CD8-positive, alpha-beta memory T cell (primary cell): Measurements from ENCODE around the gene STAG1. TPM values are rescaled to one million over a fixed set of nuclear protein-coding genes. Genes with fewer than 3 reads are reported as not detected.
A peak's percentile ranks its signal among the peaks of the same experiment; 100 is the strongest.
"Not testable (repeated sequence)": the region's sequence is repeated elsewhere in the genome, so short reads cannot be mapped to it uniquely, and the experiment has no call there.

Experiments
- CTCF ChIA-PET: fragments of 350-600 bp; sonication (Branson Sonifier 250); formaldehyde crosslinking; loops from one replicate; lab custom pipeline; 2021; ENCODE audit warnings: antibody characterized with exemption; lab: Charles Lee
- POLR2A ChIA-PET: fragments of 350-600 bp; sonication (Branson Sonifier 250); formaldehyde crosslinking; loops from one replicate; lab custom pipeline; 2021; ENCODE audit warnings: antibody characterized with exemption; lab: Charles Lee
- DNase-seq, 5 donors: peaks; one replicate each; pipeline versions ENCODE4 v3.0.0 to v3.0.0-alpha.2; 2020 to 2022; ENCODE audit warnings: mixed read lengths in 1 of 5
- H3K27ac ChIP-seq: one replicate; pipeline ENCODE4 v1.7.0; 2013; ENCODE audit warnings: low read depth, mild to moderate bottlenecking, low read length, moderate library complexity
- H3K27me3 ChIP-seq: 2 replicates; pipeline ENCODE4 v1.7.0; 2013; ENCODE audit warnings: low read length, mild to moderate bottlenecking; ENCODE audit not compliant: insufficient read depth, poor library complexity, severe bottlenecking
- H3K36me3 ChIP-seq: 2 replicates; pipeline ENCODE4 v1.7.0; 2013; ENCODE audit warnings: mild to moderate bottlenecking, low read length, moderate library complexity; ENCODE audit not compliant: insufficient read depth
- H3K4me1 ChIP-seq: 2 replicates; pipeline ENCODE4 v1.7.0; 2013; ENCODE audit warnings: mild to moderate bottlenecking, low read length, moderate library complexity; ENCODE audit not compliant: insufficient read depth
- H3K4me3 ChIP-seq: 2 replicates; pipeline ENCODE4 v1.7.0; 2013; ENCODE audit warnings: mild to moderate bottlenecking, low read length
- H3K9me3 ChIP-seq: 2 replicates; pipeline ENCODE4 v1.7.0; 2013; ENCODE audit warnings: mild to moderate bottlenecking, low read length
- H3K27ac Mint-ChIP-seq, 8 donors: one replicate each; pipeline ENCODE4 v1.8.0; 2020 to 2021; ENCODE audit warnings: mixed read lengths in 8 of 8, mild to moderate bottlenecking in 6 of 8, inconsistent platforms in 3 of 8, moderate library complexity in 3 of 8
- H3K27me3 Mint-ChIP-seq, 2 donors: one replicate each; pipeline ENCODE4 v1.8.0; 2020 to 2021; ENCODE audit warnings: mixed read lengths in 2 of 2, mild to moderate bottlenecking in 1 of 2, moderate library complexity in 1 of 2
- H3K36me3 Mint-ChIP-seq, 3 donors: one replicate each; pipeline ENCODE4 v1.8.0; 2020 to 2021; ENCODE audit warnings: mixed read lengths in 3 of 3, inconsistent platforms in 1 of 3, mild to moderate bottlenecking in 1 of 3
- H3K4me1 Mint-ChIP-seq, 3 donors: one replicate each; pipeline ENCODE4 v1.8.0; 2020 to 2021; ENCODE audit warnings: mixed read lengths in 3 of 3, inconsistent platforms in 1 of 3, mild to moderate bottlenecking in 1 of 3
- H3K4me3 Mint-ChIP-seq, 7 donors: one replicate each; pipeline ENCODE4 v1.8.0; 2020 to 2021; ENCODE audit warnings: mixed read lengths in 7 of 7, mild to moderate bottlenecking in 6 of 7, moderate library complexity in 4 of 7, inconsistent platforms in 2 of 7
- H3K9me3 Mint-ChIP-seq, 5 donors: one replicate each; pipeline ENCODE4 v1.8.0; 2020 to 2022; ENCODE audit warnings: mixed read lengths in 5 of 5, mild to moderate bottlenecking in 3 of 5, moderate library complexity in 2 of 5, inconsistent platforms in 1 of 5
- polyA plus RNA-seq: library from polyadenylated mRNA; unstranded; fragments of 300-500 nt; fragmentation: Illumina TruSeq; gene quantifications from one replicate; pipeline ENCODE4 v1.2.3, GENCODE V29; 2021
- total RNA-seq, 2 experiments: library from RNA; stranded (reverse); gene quantifications; one replicate each; pipeline ENCODE4 v1.2.3, GENCODE V29; 2021

The STAG1 gene
- total and polyA plus RNA-seq, 3 experiments from 2014 or later = 19.0 to 61.4 (median 58.5) TPM

GRCh38 chr3:136351351-136351750 is 400.8 kb downstream of the STAG1 start:
- Mint-ChIP-seq H3K27me3 (no peaks in the 10 kb centered on the region), H3K27ac (no peak overlapping the region), H3K4me3 (no peak overlapping the region), H3K4me1 (peaks cover 4 to 12% (median 11%) of the 10 kb centered on the region in 3 donors), H3K36me3 (peaks cover 15 to 48% (median 19%) of the 10 kb centered on the region in 3 donors), H3K9me3 (peaks cover 0 to 9% (median 3%) of the 10 kb centered on the region in 5 donors)
- ChIA-PET POLR2A (no interaction called here), CTCF (interaction anchor here (1.1 kb wide), 1 partner anchor 401 kb away, joined by 5 read pairs; the partner anchor contains the start of gene STAG1)
- H3K4me3 ChIP-seq = no peak overlapping the region
- H3K36me3 ChIP-seq = peaks cover 5% of the 10 kb centered on the region
- H3K27me3 ChIP-seq = no peaks in the 10 kb centered on the region
- H3K4me1 ChIP-seq = no peaks in the 10 kb centered on the region
- H3K27ac ChIP-seq = no peak overlapping the region
- no peaks in the 10 kb centered on the region for H3K9me3 ChIP-seq
- no peak for DNase-seq

GRCh38 chr3:136350557-136350956 is 401.6 kb downstream of the STAG1 start:
- DNase-seq = no peak
- peaks cover 5% of the 10 kb centered on the region for H3K36me3 ChIP-seq
- ChIA-PET POLR2A (no interaction called here), CTCF (interaction anchor here (1.1 kb wide), 1 partner anchor 402 kb away, joined by 5 read pairs; the partner anchor contains the start of gene STAG1)
- no peaks in the 10 kb centered on the region for H3K27me3 Mint-ChIP-seq
- no peaks in the 10 kb centered on the region for H3K9me3 ChIP-seq
- H3K27me3 ChIP-seq = no peaks in the 10 kb centered on the region
- peaks cover 4 to 12% (median 11%) of the 10 kb centered on the region in 3 donors for H3K4me1 Mint-ChIP-seq
- peaks cover 0 to 3% (median 0%) of the 10 kb centered on the region in 5 donors for H3K9me3 Mint-ChIP-seq
- H3K27ac ChIP-seq = no peak overlapping the region
- H3K4me3 Mint-ChIP-seq = no peak overlapping the region
- H3K4me1 ChIP-seq = no peaks in the 10 kb centered on the region
- H3K4me3 ChIP-seq = no peak overlapping the region
- peak overlapping the region in 6 of 8 donors; percentile 6 to 88 (median 62) for H3K27ac Mint-ChIP-seq
- H3K36me3 Mint-ChIP-seq = peaks cover 9 to 46% (median 18%) of the 10 kb centered on the region in 3 donors

GRCh38 chr3:136350132-136350531 is 402.0 kb downstream of the STAG1 start:
- H3K9me3 ChIP-seq = no peaks in the 10 kb centered on the region
- H3K9me3 Mint-ChIP-seq = no peaks in the 10 kb centered on the region
- H3K4me3 Mint-ChIP-seq = no peak overlapping the region
- peak overlapping the region in 1 of 8 donors; percentile 17 for H3K27ac Mint-ChIP-seq
- no peaks in the 10 kb centered on the region for H3K27me3 ChIP-seq
- no peak overlapping the region for H3K27ac ChIP-seq
- no peaks in the 10 kb centered on the region for H3K4me1 ChIP-seq
- peaks cover 4 to 46% (median 15%) of the 10 kb centered on the region in 3 donors for H3K36me3 Mint-ChIP-seq
- ChIA-PET CTCF (no interaction called here), POLR2A (no interaction called here)
- H3K36me3 ChIP-seq = peaks cover 5% of the 10 kb centered on the region
- H3K4me3 ChIP-seq = no peak overlapping the region
- no peak for DNase-seq
- H3K4me1 Mint-ChIP-seq = peaks cover 4 to 12% (median 11%) of the 10 kb centered on the region in 3 donors
- H3K27me3 Mint-ChIP-seq = no peaks in the 10 kb centered on the region

- H3K4me3 ChIP-seq = no peak overlapping the region
- ChIA-PET POLR2A (no interaction called here), CTCF (interaction anchor here (1.0 kb wide), 2 partner anchors 13 to 406 kb away, joined by 3 to 5 read pairs; partner anchors contain the start of gene STAG1)
- no peaks in the 10 kb centered on the region for H3K4me1 Mint-ChIP-seq
- peaks cover 3 to 65% (median 12%) of the 10 kb centered on the region in 3 donors for H3K36me3 Mint-ChIP-seq
- no peaks in the 10 kb centered on the region for H3K9me3 ChIP-seq
- H3K9me3 Mint-ChIP-seq = no peaks in the 10 kb centered on the region
- H3K36me3 ChIP-seq = peaks cover 6% of the 10 kb centered on the region
- no peaks in the 10 kb centered on the region for H3K27me3 Mint-ChIP-seq
- no peaks in the 10 kb centered on the region for H3K27me3 ChIP-seq
- no peaks in the 10 kb centered on the region for H3K4me1 ChIP-seq
- no peak overlapping the region for H3K27ac ChIP-seq
- peak overlapping the region in 3 of 8 donors; percentile 17 to 63 (median 58) for H3K27ac Mint-ChIP-seq
- no peak overlapping the region for H3K4me3 Mint-ChIP-seq
- DNase-seq = no peak
These were observed 405.7 kb downstream of the STAG1 start for GRCh38 chr3:136346486-136346885.

- no peak for DNase-seq
- Mint-ChIP-seq H3K4me1 (no peaks in the 10 kb centered on the region), H3K27me3 (no peaks in the 10 kb centered on the region), H3K9me3 (no peaks in the 10 kb centered on the region), H3K4me3 (no peak overlapping the region), H3K36me3 (peaks cover 7 to 73% (median 16%) of the 10 kb centered on the region in 3 donors), H3K27ac (peak overlapping the region in 4 of 8 donors; percentile 24 to 79 (median 52))
- POLR2A ChIA-PET = no interaction called here
- no peaks in the 10 kb centered on the region for H3K9me3 ChIP-seq
- no peaks in the 10 kb centered on the region for H3K27me3 ChIP-seq
- H3K4me1 ChIP-seq = no peaks in the 10 kb centered on the region
- peaks cover 9% of the 10 kb centered on the region for H3K36me3 ChIP-seq
- no peak overlapping the region for H3K27ac ChIP-seq
- no peak overlapping the region for H3K4me3 ChIP-seq
- CTCF ChIA-PET = no interaction called here
These were observed 408.2 kb downstream of the STAG1 start for GRCh38 chr3:136343873-136344555.

GRCh38 chr3:136343446-136343845 is 408.7 kb downstream of the STAG1 start:
- no peaks in the 10 kb centered on the region for H3K9me3 Mint-ChIP-seq
- H3K27ac Mint-ChIP-seq = peak overlapping the region in 2 of 8 donors; percentile 24 to 79
- Histone ChIP-seq H3K4me1 (no peaks in the 10 kb centered on the region), H3K27ac (no peak overlapping the region), H3K9me3 (no peaks in the 10 kb centered on the region), H3K4me3 (no peak overlapping the region), H3K36me3 (peaks cover 6% of the 10 kb centered on the region), H3K27me3 (no peaks in the 10 kb centered on the region)
- H3K4me3 Mint-ChIP-seq = no peak overlapping the region
- H3K27me3 Mint-ChIP-seq = no peaks in the 10 kb centered on the region
- peaks cover 7 to 73% (median 16%) of the 10 kb centered on the region in 3 donors for H3K36me3 Mint-ChIP-seq
- CTCF ChIA-PET = no interaction called here
- POLR2A ChIA-PET = no interaction called here
- DNase-seq = no peak
- H3K4me1 Mint-ChIP-seq = no peaks in the 10 kb centered on the region

GRCh38 chr3:136336329-136337100 is 415.7 kb downstream of the STAG1 start:
- no peaks in the 10 kb centered on the region for H3K9me3 Mint-ChIP-seq
- H3K27ac Mint-ChIP-seq = peak overlapping the region in 2 of 8 donors; percentile 21 to 50
- Histone ChIP-seq H3K36me3 (peaks cover 5% of the 10 kb centered on the region), H3K4me3 (no peak overlapping the region), H3K9me3 (no peaks in the 10 kb centered on the region), H3K27ac (no peak overlapping the region), H3K27me3 (no peaks in the 10 kb centered on the region), H3K4me1 (no peaks in the 10 kb centered on the region)
- H3K36me3 Mint-ChIP-seq = peaks cover 4 to 82% (median 26%) of the 10 kb centered on the region in 3 donors
- H3K4me1 Mint-ChIP-seq = no peaks in the 10 kb centered on the region
- no peak for DNase-seq
- ChIA-PET POLR2A (no interaction called here), CTCF (no interaction called here)
- no peak overlapping the region for H3K4me3 Mint-ChIP-seq
- peaks cover 0 to 4% of the 10 kb centered on the region in 2 donors for H3K27me3 Mint-ChIP-seq

GRCh38 chr3:136334726-136335125 is 417.5 kb downstream of the STAG1 start:
- H3K36me3 ChIP-seq, H3K4me1 ChIP-seq, DNase-seq, H3K4me1 Mint-ChIP-seq, H3K27me3 Mint-ChIP-seq, H3K4me3 ChIP-seq, H3K4me3 Mint-ChIP-seq, H3K27ac ChIP-seq, POLR2A ChIA-PET, H3K9me3 Mint-ChIP-seq, H3K9me3 ChIP-seq, H3K27me3 ChIP-seq: not testable (repeated sequence)
- Mint-ChIP-seq H3K36me3 (peaks cover 0 to 73% (median 22%) of the 10 kb centered on the region in 3 donors), H3K27ac (peak overlapping the region in 2 of 8 donors; percentile 24 to 29)
- CTCF ChIA-PET = interaction anchor here (0.6 to 1.3 kb wide), 2 partner anchors 35 to 252 kb away, joined by 3 to 4 read pairs; no protein-coding TSS in a partner anchor
